HG02642 (cell line): ENCODE results near the gene ILK.

Experiments
- ATAC-seq: cut with Tn5 transposase; IDR thresholded peaks from one replicate; pipeline ENCODE4 v1.9.1; 2021; ENCODE audit warnings: mild to moderate bottlenecking; ENCODE audit not compliant: unreplicated experiment, poor library complexity

The ILK gene

GRCh38 chr11:6619004-6619745, 15.6 kb downstream of the ILK start, which contains the start of gene TPP1:
TPP1 (minus strand) TSS chr11:6619422; CDS start chr11:6619400, 22 bp downstream.
- peak; percentile 99 for ATAC-seq

DNA sequence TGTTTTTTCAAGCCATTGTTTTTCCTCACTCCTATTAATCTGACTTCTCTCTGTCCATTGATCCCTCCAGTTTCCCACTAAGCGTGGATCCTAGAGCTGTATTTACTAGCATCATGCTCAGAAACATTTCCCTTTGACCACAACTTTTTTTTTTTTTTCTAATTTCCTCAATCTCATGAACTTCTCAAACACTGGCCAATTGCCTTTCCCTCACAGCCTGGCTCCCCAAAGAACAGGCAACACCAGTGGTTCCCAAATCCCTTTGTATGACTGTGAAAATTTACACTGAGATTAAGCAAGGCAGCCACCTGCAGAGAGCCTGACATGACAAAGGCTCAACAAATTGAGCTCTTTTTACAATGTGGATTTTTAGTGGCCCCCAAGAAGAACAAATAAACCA, 17.1 kb downstream of the ILK start:
- ATAC-seq, result no peak

- ATAC-seq, result no peak
Observed at GRCh38 chr11:6621711-6622211, 18.2 kb downstream of the ILK start.

DNA sequence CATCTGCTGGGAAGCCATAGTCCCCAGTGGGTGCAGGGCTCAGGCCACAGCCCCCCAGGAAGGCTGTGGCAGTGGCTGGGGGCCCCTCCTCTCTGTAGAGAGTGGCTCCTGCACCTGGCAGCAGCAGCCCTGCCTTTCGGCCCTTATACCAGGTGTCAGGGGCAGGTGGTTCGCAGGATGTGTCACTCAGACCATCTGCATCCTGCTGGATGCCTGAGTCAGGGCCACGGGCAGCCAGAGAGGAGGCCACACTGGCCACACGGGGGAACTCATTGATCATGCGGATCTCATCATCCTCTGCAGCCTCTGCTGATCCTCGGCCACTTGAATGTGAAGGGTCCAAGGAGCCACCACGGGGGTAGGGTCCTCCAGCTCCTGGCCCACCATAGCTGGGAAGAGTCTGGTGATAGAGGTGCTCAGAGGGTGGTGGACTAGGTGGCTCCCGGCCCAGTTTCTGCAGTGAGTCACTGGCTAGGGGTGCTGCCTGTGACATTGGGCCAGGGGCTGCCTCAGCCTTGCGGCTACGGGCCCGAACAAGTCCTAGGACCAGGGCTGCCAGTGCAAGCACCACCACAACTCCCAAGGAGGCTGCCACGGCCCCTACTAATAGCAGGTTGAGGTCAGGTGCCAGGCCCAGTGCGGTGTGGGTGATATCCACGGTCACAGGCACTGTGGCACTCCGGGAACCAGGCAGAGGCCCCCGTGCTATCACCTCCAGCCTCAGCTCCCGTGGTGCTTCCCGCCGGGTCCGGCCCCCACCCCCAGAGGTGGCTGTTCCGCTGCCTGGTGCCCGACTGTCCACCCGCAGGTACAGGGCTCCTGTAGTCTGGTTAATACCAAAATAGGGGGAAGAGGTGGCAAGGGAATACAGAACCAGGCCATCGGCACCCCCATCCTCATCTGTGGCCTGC, 18.9 kb downstream of the ILK start:
- no peak for ATAC-seq

GRCh38 chr11:6623391-6624363, 20.1 kb downstream of the ILK start:
- no peak for ATAC-seq

DNA sequence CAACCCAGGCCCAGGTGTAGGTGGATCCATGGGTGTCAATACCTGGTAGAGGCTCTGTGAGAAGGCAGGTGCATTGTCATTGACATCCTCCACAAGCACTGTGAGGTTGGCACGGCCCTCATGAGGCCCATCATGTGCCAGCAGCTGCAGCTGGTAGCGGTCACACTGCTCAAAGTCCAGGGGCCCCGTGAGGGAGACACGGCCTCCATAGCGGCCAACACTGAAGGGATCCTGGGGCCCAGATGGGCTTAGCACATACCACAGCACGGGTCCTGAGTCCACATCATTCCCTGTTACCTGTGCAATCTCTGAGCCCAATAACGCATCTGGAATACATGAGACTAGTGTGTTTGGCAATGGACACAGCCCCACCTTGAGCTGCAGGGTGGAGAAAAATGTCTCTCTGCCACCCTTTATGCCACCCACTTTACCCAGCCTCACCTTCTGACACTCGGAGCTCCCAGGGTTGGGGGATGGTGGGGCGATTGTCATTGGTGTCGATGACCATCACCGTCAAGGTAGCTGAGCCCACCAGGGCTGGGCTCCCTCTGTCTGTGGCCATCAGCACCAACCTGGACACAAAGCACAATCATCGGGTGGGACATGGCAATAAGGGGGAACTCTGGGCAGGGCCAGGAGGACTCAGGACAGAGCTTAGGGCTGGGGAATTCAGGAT, 21.7 kb downstream of the ILK start:
- no peak for ATAC-seq

DNA sequence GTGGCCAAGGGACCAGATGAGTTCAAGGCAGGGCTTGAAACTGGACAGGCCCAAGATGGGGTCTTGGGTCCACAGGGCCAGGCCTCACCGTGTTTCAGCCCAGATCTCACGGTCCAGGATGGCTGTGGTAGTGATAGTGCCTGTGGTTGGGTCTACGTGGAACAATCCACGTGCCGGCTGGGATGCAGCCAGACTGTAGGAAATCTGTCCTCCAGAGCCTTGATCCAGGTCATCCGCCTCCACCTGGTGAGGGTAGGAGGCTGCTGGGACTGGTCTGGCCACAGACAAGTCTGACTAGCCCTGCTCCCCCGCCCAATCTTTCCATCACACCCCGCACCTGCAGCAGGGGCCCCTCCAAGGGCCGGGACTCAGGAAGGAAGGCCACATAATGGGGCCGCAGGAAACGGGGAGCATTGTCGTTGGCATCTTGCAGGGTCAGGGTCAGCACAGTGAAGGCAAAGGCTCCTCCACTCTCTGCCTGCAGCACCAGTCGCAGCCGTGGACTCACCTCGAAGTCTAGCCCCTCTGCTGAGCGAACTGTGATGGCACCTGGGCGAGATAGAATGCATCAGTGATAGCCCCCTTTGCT, 22.4 kb downstream of the ILK start:
- no peak for ATAC-seq

GRCh38 chr11:6626971-6627761, 23.6 kb downstream of the ILK start:
- ATAC-seq, result peak; percentile 9

- peak; percentile 56 for ATAC-seq
Observed at GRCh38 chr11:6627762-6628241, 24.2 kb downstream of the ILK start.

DNA sequence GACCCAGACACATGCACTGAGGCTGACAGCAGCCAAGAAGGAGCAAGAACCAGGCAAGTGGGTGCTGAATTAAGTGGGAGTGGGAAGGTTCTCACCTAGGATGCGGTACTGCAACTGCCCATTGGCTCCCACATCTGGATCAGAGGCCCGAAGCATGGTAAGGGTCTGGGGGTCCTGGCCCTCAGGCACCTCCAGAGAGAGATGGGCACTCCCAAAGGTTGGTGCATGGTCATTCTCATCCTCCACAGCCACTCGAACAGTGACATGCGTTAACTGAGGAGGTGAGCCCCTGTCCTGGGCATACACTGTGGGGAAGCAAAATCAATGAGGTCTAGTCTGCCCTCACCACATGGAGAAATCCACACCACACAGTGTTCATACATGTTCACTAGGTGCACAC, 25.0 kb downstream of the ILK start:
- no peak for ATAC-seq

- no peak for ATAC-seq
Observed at GRCh38 chr11:6629573-6629891, 26.0 kb downstream of the ILK start.

- ATAC-seq, result no peak
Observed at GRCh38 chr11:6629892-6630631, 26.5 kb downstream of the ILK start.

GRCh38 chr11:6630632-6631291, 27.2 kb downstream of the ILK start:
- ATAC-seq, result no peak

DNA sequence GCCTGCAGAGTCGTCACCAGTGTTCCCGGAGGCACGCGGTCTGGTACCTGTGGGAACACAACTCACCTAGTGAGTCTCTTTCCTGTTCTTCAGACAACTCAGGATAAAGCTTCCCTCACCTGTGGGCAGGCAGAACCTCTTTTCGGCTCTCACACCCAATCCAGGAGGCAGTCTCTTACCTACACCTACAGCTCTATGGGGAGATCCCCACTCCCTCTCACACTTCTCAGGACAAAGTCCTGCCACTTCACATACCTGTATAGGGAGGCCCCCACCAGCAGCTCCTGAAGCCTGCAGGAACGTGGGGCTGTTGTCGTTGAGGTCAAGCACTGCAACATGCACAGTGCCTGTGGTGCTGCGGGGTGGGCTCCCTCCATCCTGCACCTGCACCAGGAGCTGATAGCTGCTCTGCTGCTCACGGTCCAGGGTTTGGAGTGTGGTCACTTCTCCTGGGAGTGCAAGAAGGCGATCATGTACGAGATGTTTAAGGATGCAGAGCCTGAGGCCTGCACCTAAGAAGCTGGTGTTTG, 27.9 kb downstream of the ILK start:
- ATAC-seq, result no peak

GRCh38 chr11:6632116-6633073, 28.8 kb downstream of the ILK start:
- ATAC-seq, result no peak
